ENCODE results near the gene ARID2. TPM values are rescaled to one million over a fixed set of nuclear protein-coding genes. Genes with fewer than 3 reads are reported as not detected.

Gene ARID2
- total RNA-seq, 2 donors from 2014 or later = 19.1 to 26.2 TPM

GRCh38 chr12:45774508-45775162 is 45.1 kb downstream of the ARID2 start:
- ATAC-seq = no peak

GRCh38 chr12:45775465-45775864 is 46.0 kb downstream of the ARID2 start:
- Histone ChIP-seq H3K27ac (no peak overlapping the region), H3K4me3 (no peak overlapping the region), H3K9me3 (no peaks in the 10 kb centered on the region), H3K4me1 (peaks cover 22% of the 10 kb centered on the region), H3K36me3 (replicated peaks in 1 of 2; ENCODE audit: insufficient read depth in 1 of 2, low read depth in 2 of 2) (no peaks in the 10 kb centered on the region), H3K27me3 (no peaks in the 10 kb centered on the region)
- TF ChIP-seq POLR2A (IDR thresholded peaks at IDR 0.05) (no peak), CTCF (IDR thresholded peaks at IDR 0.05) (no peak)
- DNase-seq (no peak), ATAC-seq (no peak)
- WGBS, 2 donors = 74 to 77% methylated on average over 1 of the region's 1 CpG
- intact Hi-C loops (cut with DNase I) = no loop called here

More at GRCh38 chr12:45774508-45775162, 45.1 kb downstream of the ARID2 start:
- no peak for DNase-seq
- Histone ChIP-seq H3K27me3 (no peaks in the 10 kb centered on the region), H3K36me3 (replicated peaks in 1 of 2; ENCODE audit: insufficient read depth in 1 of 2, low read depth in 2 of 2) (no peaks in the 10 kb centered on the region), H3K9me3 (no peaks in the 10 kb centered on the region), H3K4me3 (no peak overlapping the region), H3K27ac (no peak overlapping the region), H3K4me1 (peaks cover 22% of the 10 kb centered on the region)
- intact Hi-C loops (cut with DNase I) = no loop called here
- WGBS, 2 donors = 67 to 69% methylated on average over 5 of the region's 5 CpGs
- TF ChIP-seq POLR2A (IDR thresholded peaks at IDR 0.05) (no peak), CTCF (IDR thresholded peaks at IDR 0.05) (no peak)

- TF ChIP-seq CTCF (IDR thresholded peaks at IDR 0.05) = no peak
- no peak for TF ChIP-seq POLR2A (IDR thresholded peaks at IDR 0.05)
- Histone ChIP-seq H3K4me1 (peaks cover 22% of the 10 kb centered on the region), H3K4me3 (no peak overlapping the region), H3K27me3 (no peaks in the 10 kb centered on the region), H3K36me3 (replicated peaks in 1 of 2; ENCODE audit: insufficient read depth in 1 of 2, low read depth in 2 of 2) (no peaks in the 10 kb centered on the region), H3K27ac (no peak overlapping the region), H3K9me3 (no peaks in the 10 kb centered on the region)
- 16 to 23% methylated on average over 2 of the region's 2 CpGs for WGBS, 2 donors
- intact Hi-C loops (cut with DNase I) = no loop called here
- DNase-seq (no peak), ATAC-seq (no peak)
These were observed 46.5 kb downstream of the ARID2 start for GRCh38 chr12:45775964-45776363.

GRCh38 chr12:45779936-45780335 is 50.4 kb downstream of the ARID2 start:
- H3K27me3 ChIP-seq = no peaks in the 10 kb centered on the region
- no peak overlapping the region for H3K4me3 ChIP-seq
- no peak for TF ChIP-seq POLR2A (IDR thresholded peaks at IDR 0.05)
- no peak for TF ChIP-seq CTCF (IDR thresholded peaks at IDR 0.05)
- DNase-seq = no peak
- no peak for ATAC-seq
- intact Hi-C loops (cut with DNase I) = no loop called here
- no peaks in the 10 kb centered on the region for H3K9me3 ChIP-seq
- H3K36me3 ChIP-seq (replicated peaks in 1 of 2; ENCODE audit: insufficient read depth in 1 of 2, low read depth in 2 of 2) = no peaks in the 10 kb centered on the region
- H3K27ac ChIP-seq = no peak overlapping the region
- peaks cover 17% of the 10 kb centered on the region for H3K4me1 ChIP-seq

- H3K4me1 ChIP-seq = peaks cover 9% of the 10 kb centered on the region
- intact Hi-C loops (cut with DNase I) = no loop called here
These were observed 51.6 kb downstream of the ARID2 start for GRCh38 chr12:45781080-45781479.

More at GRCh38 chr12:45781080-45781479, 51.6 kb downstream of the ARID2 start:
- ATAC-seq (no peak), DNase-seq (no peak)
- Histone ChIP-seq H3K9me3 (no peaks in the 10 kb centered on the region), H3K27ac (no peak overlapping the region), H3K27me3 (no peaks in the 10 kb centered on the region), H3K36me3 (replicated peaks in 1 of 2; ENCODE audit: insufficient read depth in 1 of 2, low read depth in 2 of 2) (no peaks in the 10 kb centered on the region), H3K4me3 (no peak overlapping the region)
- TF ChIP-seq CTCF (IDR thresholded peaks at IDR 0.05) (no peak), POLR2A (IDR thresholded peaks at IDR 0.05) (no peak)

Measured in body of pancreas (tissue), 4 donors.